ENCODE results near the gene PTPRD. TPM values are rescaled to one million over a fixed set of nuclear protein-coding genes. Genes with fewer than 3 reads are reported as not detected.

Gene PTPRD
- total and polyA plus RNA-seq, 9 of the 15 experiments (the other 6 are each of a cell fraction or from before 2014, with no cell fraction given): 0.11 TPM; not detected in 8

- intact Hi-C loops (cut with micrococcal nuclease): no loop called here
- WGBS (ENCODE audit: insufficient coverage, low coverage, missing lambda C conversion rate): 0% methylated on average over 1 of the region's 1 CpG
- no peaks in the 10 kb centered on the region for H3K27me3 ChIP-seq (ENCODE audit: control insufficient read depth in 2 of 2, insufficient read depth in 2 of 2, low read length in 2 of 2)
- H3K27ac ChIP-seq (ENCODE audit: extremely low read depth, low read depth, low read length): no peak overlapping the region
- H4K20me1 ChIP-seq (replicated peaks; ENCODE audit: control insufficient read depth, insufficient read depth, low read length): no peaks in the 10 kb centered on the region
- H3K4me1 ChIP-seq (replicated peaks in 1 of 2; ENCODE audit: control insufficient read depth in 2 of 2, insufficient read depth in 2 of 2, low read length in 2 of 2): no peaks in the 10 kb centered on the region
- no peaks in the 10 kb centered on the region for H3K79me2 ChIP-seq (ENCODE audit: control insufficient read depth, insufficient read depth, low read length)
- in situ Hi-C loops (cut with MboI): no loop called here
- H3K4me3 ChIP-seq: no peak overlapping the region
- TF ChIP-seq MED1 (CRISPR knock-in tag; IDR thresholded peaks at IDR 0.05; ENCODE audit: borderline replicate concordance) (no peak), ZEB2 (IDR thresholded peaks at IDR 0.05) (no peak), CTCFL (IDR thresholded peaks at IDR 0.05; ENCODE audit: borderline replicate concordance, insufficient read depth, low read depth, low read length, poor library complexity, severe bottlenecking) (no peak), WHSC1 (IDR thresholded peaks at IDR 0.05; ENCODE audit: low read length) (no peak), PRPF4 (IDR thresholded peaks at IDR 0.05; ENCODE audit: insufficient read depth, low read depth, low read length, poor library complexity, severe bottlenecking) (no peak), MYC (IDR thresholded peaks at IDR 0.05; ENCODE audit: low read depth, low read length) (no peak), MYC (CRISPR knock-in tag; IDR thresholded peaks at IDR 0.05; ENCODE audit: borderline replicate concordance, low read depth) (no peak), ZNF24 (IDR thresholded peaks at IDR 0.05) (no peak), ATF3 (IDR thresholded peaks at IDR 0.05) (no peak), ATF3 (CRISPR knock-in tag; conservative IDR thresholded peaks at IDR 0.05) (no peak), ZNF584 (CRISPR knock-in tag; IDR thresholded peaks at IDR 0.05; ENCODE audit: low read depth) (no peak), FOXK2 (conservative IDR thresholded peaks at IDR 0.05 in 1 of 2, IDR thresholded peaks at IDR 0.05 in 1 of 2; ENCODE audit: low read depth in 2 of 2) (no peak)
- FAIRE-seq (no peak), ATAC-seq (no peak), DNase-seq (ENCODE audit: extremely low read depth in 1 of 4, low spot score in 3 of 4) (no peak)
- H3K9me3 ChIP-seq (replicated peaks; ENCODE audit: control insufficient read depth, insufficient read depth, low read depth, low read length): no peaks in the 10 kb centered on the region
- H3K9me1 ChIP-seq (ENCODE audit: control insufficient read depth, insufficient read depth, low read length): no peaks in the 10 kb centered on the region
- H3K36me3 ChIP-seq (ENCODE audit: control insufficient read depth, insufficient read depth, low read length): no peaks in the 10 kb centered on the region
- BruUV-seq (replicated peaks): no TSS peak
- ChIA-PET POLR2A (no interaction called here), CTCF (ENCODE audit: low intra/inter-chr PET ratio) (no interaction called here)
- no peak overlapping the region for H3K4me2 ChIP-seq (ENCODE audit: insufficient read depth, low read length)
- H3K9ac ChIP-seq (ENCODE audit: insufficient read depth in 1 of 2, low read depth in 2 of 2, low read length in 2 of 2): no peak overlapping the region
- no peak overlapping the region for H2AFZ ChIP-seq (ENCODE audit: low read depth, low read length)
Observed at GRCh38 chr9:10548348-10548747, 64.5 kb downstream of the PTPRD start.
